Karpas-422 (cell line): ENCODE results near the gene PCA3. TPM values are rescaled to one million over a fixed set of nuclear protein-coding genes. Genes with fewer than 3 reads are reported as not detected.

Source experiments
- DNase-seq: peaks from one replicate; pipeline ENCODE4 v3.0.0-alpha.2; 2015
- H2AFZ ChIP-seq: fragments of 200-600 bp; sonication (generic); 2 replicates; pipeline ENCODE4 v1.6.1; 2014; ENCODE audit warnings: antibody characterized with exemption, low read length, mixed read lengths
- H3K27ac ChIP-seq: fragments of 200-600 bp; sonication (generic); 2 replicates; pipeline ENCODE4 v1.5.1; 2014; ENCODE audit warnings: mild to moderate bottlenecking, low read length, moderate library complexity
- H3K27me3 ChIP-seq: fragments of 200-600 bp; sonication (generic); 2 replicates; pipeline ENCODE4 v1.6.1; 2014; ENCODE audit warnings: low read length, mixed read lengths
- H3K36me3 ChIP-seq: fragments of 200-600 bp; sonication (generic); 2 replicates; pipeline ENCODE4 v1.6.1; 2014; ENCODE audit warnings: low read length, mixed read lengths; ENCODE audit not compliant: insufficient read depth
- H3K4me1 ChIP-seq: fragments of 200-600 bp; sonication (generic); 2 replicates; pipeline ENCODE4 v1.6.1; 2014; ENCODE audit warnings: mild to moderate bottlenecking, low read length, mixed read lengths
- H3K4me2 ChIP-seq: fragments of 200-600 bp; sonication (generic); 2 replicates; pipeline ENCODE4 v1.6.1; 2014; ENCODE audit warnings: low read length, low read depth, mild to moderate bottlenecking; ENCODE audit not compliant: poor library complexity, severe bottlenecking
- H3K4me3 ChIP-seq: fragments of 200-600 bp; sonication (generic); 2 replicates; pipeline ENCODE4 v1.5.1; 2014; ENCODE audit warnings: mild to moderate bottlenecking, antibody characterized with exemption, low read length, mixed read lengths
- H3K79me2 ChIP-seq: fragments of 200-600 bp; sonication (generic); 2 replicates; pipeline ENCODE4 v1.6.1; 2014; ENCODE audit warnings: mild to moderate bottlenecking, low read length, mixed read lengths
- H3K9ac ChIP-seq: fragments of 200-600 bp; sonication (generic); 2 replicates; pipeline ENCODE4 v1.6.0; 2014; ENCODE audit warnings: low read length
- H3K9me2 ChIP-seq: fragments of 200-600 bp; sonication (generic), shearing (Covaris generic); replicated peaks from 2 replicates; pipeline ENCODE4 v1.6.0; 2014; ENCODE audit warnings: mild to moderate bottlenecking, low read length, moderate library complexity; ENCODE audit not compliant: insufficient read depth
- H3K9me3 ChIP-seq: fragments of 300-700, 200-600 bp; sonication (generic); 2 replicates; pipeline ENCODE4 v1.6.1; 2014; ENCODE audit warnings: low read length, mixed read lengths
- H4K20me1 ChIP-seq: fragments of 200-600 bp; sonication (generic); 2 replicates; pipeline ENCODE4 v1.6.1; 2014; ENCODE audit warnings: mild to moderate bottlenecking, antibody characterized with exemption, low read length, low read depth; ENCODE audit not compliant: insufficient read depth
- total RNA-seq: library from RNA; depleted of rRNA; stranded (reverse); fragments of >200 nt; shearing (Covaris generic); gene quantifications from 2 replicates; pipeline ENCODE4 v1.2.3, GENCODE V29; 2014; ENCODE audit warnings: low replicate concordance

PCA3 gene
- total RNA-seq, 1 experiment from 2014 or later = 0.19 TPM

- H3K9ac ChIP-seq = no peak overlapping the region
- no peaks in the 10 kb centered on the region; the same call in 1 of the 2 replicates for H3K4me1 ChIP-seq
- no peaks in the 10 kb centered on the region for H3K9me2 ChIP-seq
- no peaks in the 10 kb centered on the region for H3K27me3 ChIP-seq
- no peak for DNase-seq
- no peak overlapping the region for H3K4me3 ChIP-seq
- H3K4me2 ChIP-seq = no peak overlapping the region
- H3K36me3 ChIP-seq = no peaks in the 10 kb centered on the region
- H3K9me3 ChIP-seq = no peaks in the 10 kb centered on the region
- no peak overlapping the region for H3K27ac ChIP-seq
- no peak overlapping the region for H2AFZ ChIP-seq
- H3K79me2 ChIP-seq = no peaks in the 10 kb centered on the region
- no peaks in the 10 kb centered on the region for H4K20me1 ChIP-seq
Measured at GRCh38 chr9:76729116-76729515, 35.1 kb upstream of the PCA3 start.

- no peaks in the 10 kb centered on the region for H3K9me3 ChIP-seq
- H4K20me1 ChIP-seq = no peaks in the 10 kb centered on the region
- H3K79me2 ChIP-seq = no peaks in the 10 kb centered on the region
- H3K27ac ChIP-seq = no peak overlapping the region
- H2AFZ ChIP-seq = no peak overlapping the region
- H3K4me3 ChIP-seq = no peak overlapping the region
- H3K4me2 ChIP-seq = no peak overlapping the region
- no peak for DNase-seq
- no peaks in the 10 kb centered on the region for H3K36me3 ChIP-seq
- no peak overlapping the region for H3K9ac ChIP-seq
- no peaks in the 10 kb centered on the region for H3K27me3 ChIP-seq
- no peaks in the 10 kb centered on the region for H3K9me2 ChIP-seq
- H3K4me1 ChIP-seq = no peaks in the 10 kb centered on the region; the same call in 1 of the 2 replicates
Measured at GRCh38 chr9:76729980-76730737, 34.1 kb upstream of the PCA3 start.

- no peaks in the 10 kb centered on the region for H3K9me3 ChIP-seq
- DNase-seq = no peak
- no peak overlapping the region for H3K4me3 ChIP-seq
- H3K79me2 ChIP-seq = no peaks in the 10 kb centered on the region
- no peak overlapping the region for H3K27ac ChIP-seq
- H2AFZ ChIP-seq = no peak overlapping the region
- no peak overlapping the region for H3K4me2 ChIP-seq
- H3K27me3 ChIP-seq = no peaks in the 10 kb centered on the region; the same call in 1 of the 2 replicates
- no peaks in the 10 kb centered on the region for H3K36me3 ChIP-seq
- no peak overlapping the region for H3K9ac ChIP-seq
- H3K4me1 ChIP-seq = no peaks in the 10 kb centered on the region
- no peaks in the 10 kb centered on the region for H3K9me2 ChIP-seq
- no peaks in the 10 kb centered on the region for H4K20me1 ChIP-seq
Measured at GRCh38 chr9:76730801-76731200, 33.4 kb upstream of the PCA3 start.

GRCh38 chr9:76732341-76732958, 31.8 kb upstream of the PCA3 start:
- H3K4me3 ChIP-seq = no peak overlapping the region
- H3K27me3 ChIP-seq = no peaks in the 10 kb centered on the region; the same call in 1 of the 2 replicates
- no peak overlapping the region for H3K9ac ChIP-seq

GRCh38 chr9:76733096-76733495, 31.1 kb upstream of the PCA3 start:
- H3K4me1 ChIP-seq = peaks cover 17% of the 10 kb centered on the region
- H3K36me3 ChIP-seq = no peaks in the 10 kb centered on the region
- no peaks in the 10 kb centered on the region for H3K9me2 ChIP-seq
- no peaks in the 10 kb centered on the region for H3K79me2 ChIP-seq
- H3K27me3 ChIP-seq = no peaks in the 10 kb centered on the region; the same call in 1 of the 2 replicates
- no peaks in the 10 kb centered on the region for H4K20me1 ChIP-seq
- H3K27ac ChIP-seq = no peak overlapping the region
- H2AFZ ChIP-seq = no peak overlapping the region
- no peak overlapping the region for H3K4me2 ChIP-seq
- DNase-seq = no peak
- H3K9me3 ChIP-seq = no peaks in the 10 kb centered on the region
- H3K4me3 ChIP-seq = no peak overlapping the region
- H3K9ac ChIP-seq = no peak overlapping the region

More at GRCh38 chr9:76732341-76732958, 31.8 kb upstream of the PCA3 start:
- H3K27ac ChIP-seq = no peak overlapping the region
- no peaks in the 10 kb centered on the region for H3K36me3 ChIP-seq
- DNase-seq = no peak
- H3K9me2 ChIP-seq = no peaks in the 10 kb centered on the region
- H2AFZ ChIP-seq = no peak overlapping the region
- H3K79me2 ChIP-seq = no peaks in the 10 kb centered on the region
- H3K9me3 ChIP-seq = no peaks in the 10 kb centered on the region
- peaks cover 11% of the 10 kb centered on the region for H3K4me1 ChIP-seq
- H4K20me1 ChIP-seq = no peaks in the 10 kb centered on the region
- no peak overlapping the region for H3K4me2 ChIP-seq

GRCh38 chr9:76734716-76735115, 29.5 kb upstream of the PCA3 start:
- no peaks in the 10 kb centered on the region; the same call in 1 of the 2 replicates for H3K27me3 ChIP-seq
- no peak overlapping the region for H3K4me2 ChIP-seq
- no peak overlapping the region for H3K4me3 ChIP-seq
- H3K9ac ChIP-seq = no peak overlapping the region
- no peaks in the 10 kb centered on the region for H4K20me1 ChIP-seq
- H2AFZ ChIP-seq = no peak overlapping the region
- no peaks in the 10 kb centered on the region for H3K9me2 ChIP-seq
- DNase-seq = no peak
- H3K4me1 ChIP-seq = peaks cover 20% of the 10 kb centered on the region
- no peaks in the 10 kb centered on the region for H3K36me3 ChIP-seq
- no peaks in the 10 kb centered on the region for H3K9me3 ChIP-seq
- H3K79me2 ChIP-seq = no peaks in the 10 kb centered on the region
- no peak overlapping the region for H3K27ac ChIP-seq

GRCh38 chr9:76737154-76737902, 26.9 kb upstream of the PCA3 start:
- H4K20me1 ChIP-seq = no peaks in the 10 kb centered on the region
- H3K9ac ChIP-seq = no peak overlapping the region
- H3K79me2 ChIP-seq = no peaks in the 10 kb centered on the region

GRCh38 chr9:76738402-76738801, 25.8 kb upstream of the PCA3 start:
- H3K4me1 ChIP-seq = peaks cover 20% of the 10 kb centered on the region
- H3K27ac ChIP-seq = no peak overlapping the region; the same call in 1 of the 2 replicates
- H4K20me1 ChIP-seq = no peaks in the 10 kb centered on the region
- no peaks in the 10 kb centered on the region for H3K9me2 ChIP-seq
- no peak overlapping the region for H3K4me2 ChIP-seq
- peaks cover 3% of the 10 kb centered on the region; the same call in 1 of the 2 replicates for H3K9me3 ChIP-seq
- DNase-seq = no peak
- no peak overlapping the region for H3K4me3 ChIP-seq
- no peaks in the 10 kb centered on the region for H3K79me2 ChIP-seq
- H2AFZ ChIP-seq = no peak overlapping the region
- no peaks in the 10 kb centered on the region for H3K36me3 ChIP-seq
- no peaks in the 10 kb centered on the region; the same call in 1 of the 2 replicates for H3K27me3 ChIP-seq
- no peak overlapping the region for H3K9ac ChIP-seq

More at GRCh38 chr9:76737154-76737902, 26.9 kb upstream of the PCA3 start:
- H3K27ac ChIP-seq = peak overlapping the region; percentile 10; the same call in 1 of the 2 replicates
- peaks cover under 1% of the 10 kb centered on the region; the same call in 1 of the 2 replicates for H3K9me3 ChIP-seq
- H2AFZ ChIP-seq = peak overlapping the region; percentile 69; the same call in 1 of the 2 replicates
- H3K27me3 ChIP-seq = no peaks in the 10 kb centered on the region; the same call in 1 of the 2 replicates
- no peak overlapping the region for H3K4me2 ChIP-seq
- H3K4me3 ChIP-seq = no peak overlapping the region
- H3K36me3 ChIP-seq = no peaks in the 10 kb centered on the region
- DNase-seq = no peak
- peaks cover 20% of the 10 kb centered on the region for H3K4me1 ChIP-seq
- no peaks in the 10 kb centered on the region for H3K9me2 ChIP-seq
